Non-pigmented ciliary epithelial cell (primary cell): ENCODE results near the gene SRSF9.
"Not testable (repeated sequence)": the region's sequence is repeated elsewhere in the genome, so short reads cannot be mapped to it uniquely, and the experiment has no call there.

Source experiments
- DNase-seq: peaks from one replicate; pipeline ENCODE4 v3.0.0-alpha.2; 2010; ENCODE audit warnings: low read depth

The SRSF9 gene

DNA sequence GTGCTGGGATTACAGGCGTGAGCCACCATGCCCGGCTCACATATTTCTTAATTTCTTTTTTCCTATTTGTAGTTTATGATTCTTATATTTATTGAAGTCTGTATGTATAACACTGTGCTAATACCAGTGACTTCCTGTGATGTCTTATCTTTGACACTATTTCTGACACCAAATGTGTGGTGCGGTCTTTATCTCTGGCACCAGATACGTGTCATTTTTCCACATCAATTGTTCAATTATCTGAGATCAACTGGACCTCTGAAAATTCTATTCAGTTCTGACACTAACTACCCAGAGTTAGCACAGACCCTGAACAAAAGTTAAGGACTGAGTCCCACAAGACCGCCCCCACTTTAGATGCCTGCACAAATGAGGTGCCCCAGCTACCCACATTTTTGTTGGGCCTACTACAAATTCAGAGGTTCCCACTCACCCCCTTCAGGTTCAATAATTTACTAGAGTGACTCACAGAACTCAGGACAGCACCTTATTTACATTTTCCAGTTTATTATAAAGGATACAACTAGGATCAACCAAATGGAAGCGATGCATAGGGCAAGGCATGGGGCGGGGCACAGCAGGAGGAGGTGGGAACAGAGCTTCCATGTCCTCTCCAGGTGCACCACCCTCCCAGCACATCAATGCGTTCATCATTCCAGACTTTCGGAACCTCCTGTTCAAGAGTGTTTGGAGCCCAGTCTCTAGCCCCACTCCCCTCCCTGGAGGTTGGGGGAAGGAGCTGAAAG is 11.6 kb upstream of the SRSF9 start:
- no peak for DNase-seq

DNA sequence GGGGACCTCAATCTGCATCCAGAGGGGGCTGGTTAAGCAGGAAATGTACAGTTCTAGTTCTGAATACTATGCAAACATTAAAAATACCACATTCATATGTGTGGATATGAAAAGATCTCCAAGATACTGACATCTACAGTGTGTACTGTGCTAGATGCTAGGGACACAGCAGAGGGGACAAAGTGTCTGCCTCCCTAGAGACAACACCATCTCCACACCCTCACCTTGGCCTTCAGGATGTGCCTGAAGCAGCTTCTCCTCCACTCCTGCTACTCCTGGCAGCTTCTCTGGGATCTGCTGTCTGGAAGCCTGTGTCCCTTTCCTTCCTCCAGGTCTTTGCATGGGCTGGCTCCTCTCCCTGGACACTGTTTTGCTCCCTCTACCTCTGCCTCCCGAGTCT is 10.7 kb upstream of the SRSF9 start:
- DNase-seq, result no peak

DNA sequence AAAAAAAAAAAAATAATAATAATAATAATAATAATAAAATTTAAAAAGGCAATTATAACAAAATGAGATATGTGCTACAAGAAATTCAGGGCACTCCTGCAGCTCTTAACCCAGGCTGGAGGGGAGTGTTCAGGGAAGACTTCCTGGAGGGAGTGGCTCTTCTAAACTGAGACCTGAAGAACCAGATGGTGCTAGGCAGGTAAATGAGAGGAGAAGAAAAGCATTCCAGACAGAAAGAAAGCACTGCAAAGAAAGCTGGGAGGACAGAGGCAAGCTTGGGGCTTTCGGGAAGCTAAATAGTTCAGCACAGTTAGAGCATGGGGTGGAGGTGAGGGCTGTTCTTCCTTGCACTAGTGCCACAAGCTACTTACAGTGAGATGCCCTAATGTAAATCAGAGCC is 9.9 kb upstream of the SRSF9 start:
- DNase-seq, result no peak

DNA sequence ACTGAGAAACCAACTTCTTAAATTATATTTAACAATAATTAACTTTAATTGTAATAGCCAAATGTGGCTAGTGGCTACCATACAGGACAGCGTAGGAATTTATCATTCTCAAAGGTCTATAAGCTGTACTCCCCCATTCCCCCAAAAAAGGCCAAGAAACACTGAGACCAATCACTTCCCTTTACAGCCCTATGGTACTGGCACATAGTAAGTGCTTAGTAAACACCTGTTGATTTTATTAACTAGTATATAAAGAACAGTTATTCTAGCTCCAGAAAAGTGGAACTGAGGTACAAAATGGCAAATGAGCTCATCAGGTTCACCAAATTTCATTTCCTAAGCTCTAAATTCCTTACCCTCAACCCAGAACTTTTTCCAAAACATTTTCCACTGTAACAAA is 6.1 kb upstream of the SRSF9 start:
- DNase-seq, result no peak

DNA sequence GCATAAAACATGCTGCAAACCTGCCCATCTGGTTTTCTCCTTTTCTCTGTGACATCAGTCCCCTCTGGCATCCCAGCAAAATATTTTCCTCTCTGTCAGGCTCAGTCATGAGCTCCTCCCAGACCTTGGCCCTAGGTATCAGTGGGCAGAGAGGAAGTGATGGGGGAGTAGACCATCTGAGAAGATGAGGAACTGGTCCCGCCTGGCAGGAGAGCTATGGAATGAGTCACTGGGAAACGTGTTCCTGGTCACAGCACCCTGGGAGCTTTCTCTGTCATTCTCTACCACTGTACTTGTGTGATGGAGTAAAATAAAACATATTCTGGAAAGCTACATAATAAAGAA is 5.0 kb upstream of the SRSF9 start:
- DNase-seq, result no peak

DNA sequence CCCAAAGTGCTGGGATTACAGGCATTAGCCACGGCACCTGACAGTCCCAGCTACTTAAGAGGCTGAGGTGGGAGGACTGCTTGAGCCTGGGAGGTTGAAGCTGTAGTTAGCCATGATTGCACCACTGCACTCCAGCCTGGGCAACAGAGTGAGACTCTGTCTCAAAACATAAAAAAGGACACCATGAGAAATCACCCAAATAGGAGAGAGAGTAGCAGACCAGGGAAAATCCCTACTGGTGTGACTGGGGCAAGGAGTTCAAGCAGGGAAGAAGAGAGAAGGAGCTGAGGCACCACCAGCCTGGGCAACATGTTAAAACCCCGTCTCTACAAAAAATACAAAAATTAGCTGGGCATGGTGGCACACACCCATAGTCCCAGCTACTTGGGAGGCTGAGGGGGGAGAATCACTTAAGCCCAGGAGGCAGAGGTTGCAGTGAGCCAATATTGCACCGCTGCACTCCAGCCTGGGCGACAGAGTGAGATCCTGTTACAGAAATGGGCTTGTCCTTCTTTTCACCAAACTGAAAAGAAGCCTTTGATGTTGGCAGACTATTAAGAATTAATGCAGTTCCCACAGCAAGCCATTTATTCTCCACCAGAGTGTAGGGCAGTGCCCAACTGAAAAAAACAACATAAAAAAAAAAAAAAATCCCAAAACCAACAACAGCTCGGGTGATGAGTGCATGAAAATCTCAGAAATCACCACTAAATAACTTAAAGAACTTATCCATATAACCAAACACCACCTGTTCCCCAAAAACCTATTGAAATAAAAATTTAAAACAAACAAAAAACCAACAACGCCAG is 4.5 kb upstream of the SRSF9 start:
- no peak for DNase-seq

DNA sequence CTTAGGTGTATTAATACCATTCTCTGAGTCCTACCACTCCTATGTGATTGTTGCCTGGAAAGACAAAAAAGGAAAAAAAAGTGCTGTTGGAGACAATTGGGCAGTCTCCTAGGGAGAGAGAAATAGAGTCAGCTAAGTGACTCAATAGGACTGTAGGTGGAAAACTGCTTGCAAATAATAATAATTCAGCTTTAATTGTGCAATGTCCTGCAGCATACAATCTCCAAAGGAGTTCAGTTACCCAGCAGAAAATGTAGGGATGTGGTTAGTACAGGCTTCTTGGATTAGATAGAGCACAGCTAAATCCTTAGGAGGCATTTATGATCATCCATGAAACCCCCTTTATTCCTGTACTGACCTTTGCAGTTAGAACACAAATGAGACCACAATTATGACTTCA is 3.0 kb upstream of the SRSF9 start:
- DNase-seq, result no peak

DNA sequence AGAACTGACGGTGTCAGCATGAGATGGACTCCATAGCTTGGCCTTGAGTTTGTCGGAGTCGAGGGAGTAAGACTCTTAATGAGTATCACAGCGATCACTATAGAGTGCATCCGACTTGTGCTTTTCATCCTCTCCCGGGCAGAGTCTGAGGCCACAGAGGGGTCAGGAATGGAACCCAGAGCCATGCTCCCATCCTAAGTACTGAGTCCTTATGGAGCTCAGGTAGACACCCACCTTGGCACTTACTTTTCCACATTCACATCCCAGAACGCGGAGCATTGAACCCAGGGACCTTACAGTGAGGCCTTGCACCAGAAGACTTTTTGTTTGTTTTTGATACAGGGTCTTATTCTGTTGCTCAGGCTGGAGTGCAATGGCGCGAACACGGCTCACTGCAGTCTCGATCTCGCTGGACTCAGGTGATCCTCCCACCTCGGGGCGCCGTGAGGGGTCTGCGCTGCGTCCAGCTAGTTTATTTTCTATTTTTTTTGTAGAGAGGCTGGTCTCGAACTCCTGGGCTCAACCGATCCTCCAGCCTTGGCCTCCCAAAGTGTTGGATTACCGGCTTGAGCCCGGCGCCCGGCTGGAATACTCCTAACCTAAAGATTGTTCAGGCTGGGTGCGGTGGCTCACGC is 719 bp upstream of the SRSF9 start:
- no peak for DNase-seq

DNA sequence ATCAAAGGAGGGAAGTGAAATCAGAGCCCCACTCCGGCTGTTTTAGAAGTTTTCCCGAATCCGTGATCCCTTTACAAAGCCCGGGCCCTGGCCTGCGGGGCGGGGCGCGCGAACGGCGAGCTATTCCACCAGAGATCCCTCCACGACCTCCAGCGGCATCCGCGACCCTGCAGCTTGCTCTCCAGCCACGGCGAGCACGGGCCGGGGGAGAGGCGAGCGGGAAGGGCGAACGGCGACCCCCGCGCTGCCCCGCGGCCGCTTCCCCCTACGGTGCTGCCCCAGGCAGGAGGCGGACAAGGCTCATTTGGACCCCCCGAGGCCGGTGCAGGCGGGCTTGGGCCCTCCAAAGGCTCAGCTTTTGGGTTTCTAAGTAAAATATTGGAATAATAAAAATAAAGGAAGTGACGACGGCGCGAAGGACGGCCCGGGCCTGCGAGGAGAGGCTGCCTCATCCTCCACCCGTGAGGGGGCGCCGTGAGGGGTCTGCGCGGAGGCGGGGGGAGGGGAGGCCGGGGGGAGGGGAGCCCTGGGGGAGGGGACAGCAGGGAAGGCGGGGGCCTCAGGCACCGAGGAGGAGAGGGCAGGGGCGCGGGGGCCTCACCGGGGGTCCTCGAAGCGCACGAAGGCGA is 613 bp downstream of the SRSF9 start:
- no peak for DNase-seq

DNA sequence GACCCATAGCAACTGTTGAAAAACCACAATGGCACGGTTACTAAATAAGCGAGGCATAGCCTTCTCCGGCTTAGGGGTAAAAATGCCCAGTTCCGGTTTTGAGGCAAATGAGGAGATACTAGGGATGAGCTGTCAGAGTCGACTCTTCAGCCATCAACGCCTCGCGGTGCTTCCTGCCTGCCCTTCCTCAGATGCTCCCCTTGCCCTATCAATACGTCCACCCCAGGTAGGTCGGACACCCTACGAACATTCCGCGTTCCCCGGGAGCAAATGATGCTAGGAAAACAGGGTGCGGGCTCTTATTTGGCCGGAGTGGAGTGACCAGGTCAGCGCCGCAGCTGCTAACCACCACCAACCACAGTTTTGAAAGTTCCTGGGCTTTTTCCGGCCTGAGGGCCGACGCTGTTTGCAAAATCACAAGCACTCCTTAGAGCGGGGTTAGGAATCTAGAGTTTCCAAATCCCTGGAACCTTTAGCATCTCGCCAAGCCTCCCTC is 1.2 kb downstream of the SRSF9 start:
- no peak for DNase-seq

DNA sequence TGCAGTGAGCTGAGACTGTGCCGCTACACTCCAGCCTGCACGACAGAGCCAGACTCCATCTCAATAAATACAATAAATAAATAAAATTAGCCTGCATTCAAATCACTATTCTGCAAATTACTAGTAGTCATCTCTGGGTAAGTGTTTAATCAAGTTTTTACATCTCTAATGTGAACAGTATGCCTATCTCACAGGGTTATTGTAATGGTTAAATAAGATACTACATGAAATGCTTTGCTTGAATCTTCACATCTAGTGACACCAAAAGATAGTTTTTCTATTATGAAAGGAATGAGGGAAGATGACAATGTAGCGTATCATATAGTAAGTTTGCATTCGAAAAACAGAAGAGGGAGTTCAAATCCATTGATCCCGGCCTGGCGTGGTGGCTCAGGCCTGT is 2.1 kb downstream of the SRSF9 start:
- no peak for DNase-seq

DNA sequence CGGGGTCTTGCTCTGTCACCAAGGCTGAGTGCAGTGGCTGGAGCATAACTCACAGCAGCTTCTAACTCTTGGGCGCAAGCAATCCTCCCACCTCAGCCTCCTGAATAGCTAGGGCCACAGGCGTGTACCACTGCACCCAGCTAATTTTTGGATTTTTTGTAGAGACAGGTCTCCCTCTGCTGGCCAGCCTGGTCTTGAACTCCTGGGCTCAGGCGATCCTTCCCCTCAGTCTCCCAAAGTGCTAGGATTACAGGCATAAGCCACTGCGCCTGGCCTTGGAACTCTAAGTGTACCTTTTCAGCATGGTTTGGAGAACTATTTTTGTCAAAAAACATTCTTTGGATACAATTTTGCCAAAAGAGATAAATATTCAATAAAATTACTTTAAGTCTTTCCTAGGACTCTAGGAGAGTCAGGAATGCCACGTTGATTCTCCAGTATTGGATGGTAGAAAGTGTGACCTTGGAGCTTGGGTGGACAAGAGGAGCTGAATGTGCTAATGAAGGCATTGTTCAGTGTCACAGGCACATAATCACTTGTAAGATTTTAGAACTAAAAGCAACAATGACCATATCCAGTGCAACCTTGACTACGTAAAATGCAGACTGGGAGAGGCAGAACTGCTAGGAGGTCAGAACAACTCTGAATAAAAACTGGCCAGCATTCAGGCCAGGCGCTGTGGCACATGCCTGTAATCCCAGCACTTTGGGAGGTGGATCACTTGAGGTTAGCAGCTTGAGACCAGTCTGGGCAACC is 2.8 kb downstream of the SRSF9 start:
- DNase-seq, result no peak

DNA sequence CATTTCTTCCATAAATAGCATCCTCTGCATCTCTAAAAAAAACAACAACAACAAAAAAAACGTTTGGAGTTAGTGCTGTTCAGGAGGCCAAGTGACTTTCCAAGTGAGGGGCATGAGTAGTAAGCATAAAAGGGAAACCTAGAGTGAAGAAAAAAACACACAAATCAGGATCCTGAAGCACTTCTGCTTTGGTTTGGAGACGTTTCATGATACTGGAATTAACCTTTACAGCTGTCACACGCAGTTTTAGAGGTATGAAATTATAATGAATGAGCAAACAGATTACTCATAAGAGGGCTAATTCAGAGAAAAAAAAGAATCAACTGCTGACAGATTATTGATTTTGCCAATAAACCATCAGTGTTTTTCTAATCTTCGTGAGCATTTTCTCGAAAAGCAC is 3.8 kb downstream of the SRSF9 start:
- DNase-seq, result no peak

DNA sequence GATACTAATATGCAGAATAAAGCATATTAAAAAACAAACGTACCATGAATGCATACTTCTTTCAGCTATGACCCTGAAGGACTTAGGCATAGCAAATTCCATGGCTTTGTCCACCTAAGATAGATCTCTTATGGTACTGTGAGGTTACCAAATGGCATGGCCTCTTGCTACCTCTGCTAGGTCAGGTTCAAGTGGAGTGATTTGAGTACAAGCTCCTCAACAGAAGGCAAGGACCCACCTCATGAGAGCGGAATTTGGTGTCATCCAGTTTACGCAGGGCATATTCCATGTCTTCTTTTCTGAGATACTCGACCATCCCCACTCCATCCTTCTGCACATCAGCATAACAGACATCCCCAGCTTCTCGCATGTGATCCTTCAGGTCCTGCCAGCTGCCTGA is 5.8 kb downstream of the SRSF9 start:
- DNase-seq, result no peak

DNA sequence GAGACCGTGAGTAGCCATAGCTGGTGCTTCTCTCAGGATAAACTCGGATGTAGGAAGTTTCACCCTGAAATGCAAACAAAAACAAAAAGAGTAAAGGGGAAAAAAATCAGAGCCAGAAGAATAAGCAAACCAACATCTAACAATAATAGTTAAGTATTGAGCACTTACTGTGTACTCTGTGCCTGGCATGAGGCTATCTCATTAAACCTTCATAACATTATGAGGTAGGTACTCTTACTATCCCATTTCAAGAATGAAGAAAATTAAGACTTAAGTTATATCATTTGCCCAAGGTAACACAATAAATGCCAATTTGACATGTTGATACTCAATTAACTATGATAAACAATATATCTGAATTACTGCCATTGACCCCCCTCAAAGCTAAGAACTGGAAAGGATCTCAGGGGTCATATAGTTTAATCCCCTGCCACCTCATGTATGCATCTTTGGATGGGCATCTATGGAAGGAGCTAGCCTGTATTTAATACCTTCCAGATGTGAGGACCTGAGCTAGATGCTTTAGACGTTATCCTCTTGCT is 7.4 kb downstream of the SRSF9 start:
- DNase-seq, result no peak

DNA sequence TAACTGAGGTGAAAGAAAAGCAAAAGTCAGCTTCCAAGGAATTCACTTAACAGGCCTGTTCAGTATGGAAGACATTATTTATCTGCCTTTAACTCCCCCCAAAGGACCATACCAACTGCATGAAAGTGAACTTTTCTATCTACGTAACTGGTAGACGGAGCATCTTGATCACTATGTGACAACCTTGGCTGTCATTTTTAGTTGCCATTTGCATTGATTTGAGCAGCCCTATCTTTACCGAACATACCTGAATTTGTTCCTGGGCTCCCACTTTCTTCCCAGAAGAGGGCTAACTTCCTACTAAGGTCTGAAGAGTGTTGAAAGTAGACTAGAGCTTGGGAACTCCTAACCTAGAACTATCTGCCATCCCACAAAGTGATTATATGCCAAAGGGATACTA is 9.4 kb downstream of the SRSF9 start:
- no peak for DNase-seq

DNA sequence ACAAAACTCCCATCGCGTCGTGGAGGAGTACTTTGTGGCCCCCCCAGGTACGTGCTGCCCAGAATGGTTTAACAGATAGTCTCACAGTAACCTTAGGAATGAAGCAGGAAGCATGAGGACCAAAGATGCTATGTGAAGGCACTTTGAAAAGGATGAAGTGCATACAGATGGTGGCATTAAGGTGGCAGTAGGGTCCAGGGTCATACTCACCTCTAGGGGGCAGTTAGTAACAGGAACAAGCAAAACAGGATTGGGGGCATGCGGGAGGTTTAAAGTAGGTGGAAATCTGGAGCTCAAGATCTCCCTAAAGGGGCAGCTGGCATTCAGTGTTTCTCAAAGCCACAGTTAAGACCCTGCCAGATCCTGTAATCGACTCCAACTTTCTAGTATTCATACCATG is 12.4 kb downstream of the SRSF9 start:
- no peak for DNase-seq

DNA sequence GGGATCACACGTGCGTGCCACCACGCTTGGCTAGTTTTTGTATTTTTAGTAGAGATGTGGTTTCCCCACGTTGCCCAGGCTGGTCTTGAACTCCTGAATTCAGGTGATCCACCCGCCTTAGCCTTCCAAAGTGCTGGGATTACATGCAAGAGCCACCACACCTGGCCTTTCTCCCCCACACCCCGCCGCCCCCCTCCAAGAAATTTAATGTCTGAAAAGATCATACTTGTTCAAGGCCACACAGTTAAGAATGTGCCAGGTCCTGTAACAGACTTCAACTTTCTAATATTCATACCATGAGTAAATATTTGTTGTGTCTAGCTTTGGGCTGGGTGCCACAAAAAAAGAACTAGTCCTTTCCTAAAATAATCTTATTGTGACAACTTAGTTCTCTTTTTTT is 14.2 kb downstream of the SRSF9 start:
- DNase-seq, result no peak

DNA sequence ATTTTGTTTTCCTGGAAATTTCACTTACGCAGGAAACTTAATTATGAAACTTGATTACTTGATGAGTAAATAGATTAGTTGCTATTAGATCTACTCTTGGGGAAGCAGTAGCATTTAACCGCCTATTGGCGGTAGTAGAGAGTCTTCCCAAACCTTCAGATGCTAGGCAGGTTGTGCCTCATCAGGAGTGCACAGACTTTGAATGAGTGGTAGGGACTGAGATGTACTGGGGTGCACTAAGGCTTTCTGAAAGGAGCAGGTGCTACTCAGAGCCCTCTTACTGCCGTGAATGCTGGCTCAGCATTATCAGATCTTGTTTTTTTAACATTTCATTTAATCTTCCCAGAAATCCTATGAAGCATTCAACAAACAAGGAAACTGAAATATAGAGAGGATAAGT is 15.6 kb downstream of the SRSF9 start:
- no peak for DNase-seq

DNA sequence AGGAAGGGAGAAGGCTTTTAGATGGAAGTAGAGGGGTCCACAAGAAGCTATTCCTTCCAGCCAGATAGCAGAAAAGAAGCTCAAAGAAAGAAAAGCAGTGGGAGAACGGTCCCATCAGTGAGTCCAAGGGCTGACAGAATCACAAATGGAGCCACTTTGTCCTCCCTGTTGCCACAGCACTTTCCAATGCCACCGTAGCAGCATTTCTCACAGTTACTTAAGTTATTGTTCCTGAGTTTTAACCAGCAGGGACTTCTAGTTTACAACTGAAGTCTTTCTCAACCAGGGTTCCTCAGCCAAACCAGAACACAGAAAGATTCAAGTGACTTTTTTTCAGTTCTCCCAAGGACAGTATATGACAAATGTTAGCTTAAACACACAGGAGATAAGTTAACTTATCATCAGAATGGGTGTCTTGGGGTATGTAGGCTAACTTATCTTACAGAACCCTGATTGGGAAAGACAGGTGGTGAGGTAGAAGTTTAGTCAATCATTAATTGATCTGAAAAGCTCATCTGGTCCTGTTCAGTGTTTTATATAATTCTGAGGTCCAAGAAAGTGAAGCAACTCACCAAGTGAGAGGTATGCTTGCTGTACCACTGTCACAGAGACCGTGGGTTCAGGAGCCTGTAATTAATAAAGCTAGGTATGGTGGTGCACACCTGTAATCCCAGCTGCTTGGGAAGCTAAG is 16.3 kb downstream of the SRSF9 start:
- DNase-seq, result no peak

DNA sequence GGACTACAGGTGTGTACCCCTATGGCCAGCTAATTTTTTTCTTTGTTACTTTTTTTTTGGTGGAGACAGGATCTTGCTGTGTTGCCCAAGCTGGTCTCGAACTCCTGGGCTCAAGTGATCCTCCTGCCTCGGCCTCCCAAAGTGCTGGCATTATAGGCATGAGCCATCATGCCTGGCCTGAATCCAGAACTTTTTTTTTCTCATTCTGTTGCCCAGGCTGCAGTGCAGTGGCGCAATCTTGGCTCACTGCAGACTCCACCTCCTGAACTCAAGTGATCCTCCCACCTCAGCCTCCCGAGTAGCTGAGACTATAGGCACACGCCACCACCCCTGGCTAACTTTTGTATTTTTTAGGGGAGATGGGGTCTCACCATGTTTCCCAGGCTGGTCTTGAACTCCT is 17.0 kb downstream of the SRSF9 start:
- DNase-seq, result not testable (repeated sequence)
